Left lung (tissue), 10 donors: ENCODE measurements around the gene SF1. TPM values are rescaled to one million over a fixed set of nuclear protein-coding genes. Genes with fewer than 3 reads are reported as not detected.

Experiments
- ATAC-seq: fragments of 200-7000 bp; cut with Tn5 transposase; one replicate; pipeline ENCODE4 v1.9.1; 2020; ENCODE audit warnings: moderate library complexity
- DNase-seq, 4 donors: peaks; one replicate each; pipeline ENCODE4 v3.0.0-alpha.2; 2013 to 2020
- H3K27ac ChIP-seq, 2 donors: fragments of 200-600 bp; sonication (generic) in 1 of 2; one replicate each; pipeline versions ENCODE4 v1.5.0 to v1.8.0; 2020 to 2021
- H3K27me3 ChIP-seq, 2 donors: fragments of 200-600 bp; sonication (generic) in 1 of 2; one replicate each; pipeline versions ENCODE4 v1.5.0 to v1.8.0; 2020 to 2021
- H3K36me3 ChIP-seq, 2 donors: fragments of 200-600 bp; sonication (generic) in 1 of 2; one replicate each; pipeline versions ENCODE4 v1.5.0 to v1.8.0; 2020 to 2021
- H3K4me1 ChIP-seq, 2 donors: fragments of 200-600 bp; one replicate each; pipeline ENCODE4 v1.8.0; 2021
- H3K4me3 ChIP-seq, 2 donors: fragments of 200-600 bp; sonication (generic) in 1 of 2; one replicate each; pipeline versions ENCODE4 v1.5.0 to v1.8.0; 2020 to 2021; ENCODE audit warnings: mild to moderate bottlenecking in 1 of 2
- H3K9me3 ChIP-seq, 2 donors: fragments of 200-600 bp; sonication (generic) in 1 of 2; one replicate each; pipeline versions ENCODE4 v1.5.0 to v1.8.0; 2020 to 2021
- CTCF ChIP-seq, 2 donors: fragments of 200-600 bp; sonication (generic) in 1 of 2; IDR thresholded peaks; one replicate each; pipeline versions ENCODE4 v1.5.0 to v1.8.0; 2021; ENCODE audit warnings: antibody characterized with exemption in 2 of 2
- intact Hi-C, 2 donors: fragments of 100-400 bp; cut with DNase I; formaldehyde crosslinking; loops; one replicate each; pipeline versions ENCODE4 v1.11.2 to v1.14.2; 2022
- polyA plus RNA-seq, 6 donors: library from polyadenylated mRNA; unstranded; fragments of 120-200 nt; gene quantifications; one replicate each; pipeline ENCODE4 v1.2.1, GENCODE V29; 2013; ENCODE audit not compliant: insufficient read length in 6 of 6
- total RNA-seq, 2 donors: library from RNA; stranded (reverse); fragmentation: NEBNext Ultra II Directional; extraction: Animal tissue kit (Norgen Biotek cat#: 25700); gene quantifications; one replicate each; pipeline ENCODE4 v1.2.1, GENCODE V29; 2021
- donor health status: DM: no; HTN: yes; CAD: no.
- donor health status: DM: no; HTN: no; CAD: no.

The SF1 gene
- total and polyA plus RNA-seq, 8 donors = 169 to 519 (median 446) TPM

GRCh38 chr11:64788321-64789215 is 10.2 kb upstream of the SF1 start:
- DNase-seq = peak in 1 of 4 donors; percentile 24
- peaks cover 0 to 44% of the 10 kb centered on the region in 2 donors for H3K36me3 ChIP-seq
- H3K27ac ChIP-seq = no peak overlapping the region
- H3K4me3 ChIP-seq = no peak overlapping the region
- H3K4me1 ChIP-seq = peaks cover 0 to 9% of the 10 kb centered on the region in 2 donors
- no peaks in the 10 kb centered on the region for H3K9me3 ChIP-seq
- intact Hi-C loops = no loop called here
- H3K27me3 ChIP-seq = no peaks in the 10 kb centered on the region
- no peak for ATAC-seq
- TF ChIP-seq CTCF (IDR thresholded peaks at IDR 0.05) = no peak

- H3K27ac ChIP-seq = no peak overlapping the region
- DNase-seq = peak in 3 of 4 donors; percentile 34 to 87 (median 59)
- H3K9me3 ChIP-seq = no peaks in the 10 kb centered on the region
- peak; percentile 58 to 72 for TF ChIP-seq CTCF (IDR thresholded peaks at IDR 0.05)
- H3K4me1 ChIP-seq = peaks cover 0 to 9% of the 10 kb centered on the region in 2 donors
- peak; percentile 77 for ATAC-seq
- intact Hi-C loops = no loop called here
- peaks cover 0 to 43% of the 10 kb centered on the region in 2 donors for H3K36me3 ChIP-seq
- no peaks in the 10 kb centered on the region for H3K27me3 ChIP-seq
- H3K4me3 ChIP-seq = no peak overlapping the region
Measured at GRCh38 chr11:64787526-64788320, 9.4 kb upstream of the SF1 start.

GRCh38 chr11:64786308-64786707 is 8.0 kb upstream of the SF1 start:
- Histone ChIP-seq H3K36me3 (peaks cover 0 to 30% of the 10 kb centered on the region in 2 donors), H3K27me3 (no peaks in the 10 kb centered on the region), H3K4me1 (peaks cover 0 to 9% of the 10 kb centered on the region in 2 donors), H3K4me3 (no peak overlapping the region), H3K9me3 (no peaks in the 10 kb centered on the region), H3K27ac (no peak overlapping the region)
- intact Hi-C loops = no loop called here
- DNase-seq (peak in 1 of 4 donors; percentile 13), ATAC-seq (no peak)
- no peak for TF ChIP-seq CTCF (IDR thresholded peaks at IDR 0.05)

- no peak for TF ChIP-seq CTCF (IDR thresholded peaks at IDR 0.05)
- Histone ChIP-seq H3K27me3 (no peaks in the 10 kb centered on the region), H3K4me1 (peaks cover 0 to 12% of the 10 kb centered on the region in 2 donors), H3K4me3 (no peak overlapping the region), H3K27ac (no peak overlapping the region), H3K36me3 (peaks cover 0 to 17% of the 10 kb centered on the region in 2 donors), H3K9me3 (no peaks in the 10 kb centered on the region)
- ATAC-seq (peak; percentile 22), DNase-seq (peak in 1 of 4 donors; percentile 3)
- intact Hi-C loops = no loop called here
Measured at GRCh38 chr11:64784813-64785581, 6.7 kb upstream of the SF1 start.
